Jurkat, Clone E6-1 (cell line): ENCODE results near the gene ABCA1.
"Not testable (repeated sequence)": the region's sequence is repeated elsewhere in the genome, so short reads cannot be mapped to it uniquely, and the experiment has no call there.

Experiments
- DNase-seq: peaks from one replicate; pipeline ENCODE4 v3.0.0-alpha.2; 2011; ENCODE audit warnings: low read depth, low spot score
- H3K4me3 ChIP-seq: 2 replicates; pipeline ENCODE4 v1.5.1; 2011; ENCODE audit warnings: mild to moderate bottlenecking, low read length, control low read depth, moderate library complexity

The ABCA1 gene

GRCh38 chr9:104912606-104913005, 15.3 kb downstream of the ABCA1 start:
- H3K4me3 ChIP-seq, result no peak overlapping the region
- DNase-seq, result no peak

GRCh38 chr9:104911032-104911607, 16.8 kb downstream of the ABCA1 start:
- H3K4me3 ChIP-seq, result no peak overlapping the region
- no peak for DNase-seq

- H3K4me3 ChIP-seq, result no peak overlapping the region
- DNase-seq, result no peak
Observed at GRCh38 chr9:104907278-104907951, 20.5 kb downstream of the ABCA1 start.

- DNase-seq, result no peak
- H3K4me3 ChIP-seq, result no peak overlapping the region
Observed at GRCh38 chr9:104906441-104907277, 21.3 kb downstream of the ABCA1 start.

- no peak overlapping the region for H3K4me3 ChIP-seq
- no peak for DNase-seq
Observed at GRCh38 chr9:104905931-104906330, 22.0 kb downstream of the ABCA1 start.

GRCh38 chr9:104905153-104905901, 22.6 kb downstream of the ABCA1 start:
- H3K4me3 ChIP-seq, result no peak overlapping the region
- no peak for DNase-seq

- H3K4me3 ChIP-seq, result no peak overlapping the region
- DNase-seq, result no peak
Observed at GRCh38 chr9:104903609-104904008, 24.3 kb downstream of the ABCA1 start.

GRCh38 chr9:104900871-104901270, 27.1 kb downstream of the ABCA1 start:
- peak; percentile 7 for DNase-seq

GRCh38 chr9:104900324-104900723, 27.6 kb downstream of the ABCA1 start:
- no peak overlapping the region for H3K4me3 ChIP-seq
- no peak for DNase-seq

More at GRCh38 chr9:104900871-104901270, 27.1 kb downstream of the ABCA1 start:
- H3K4me3 ChIP-seq, result no peak overlapping the region

GRCh38 chr9:104899759-104900247, 28.2 kb downstream of the ABCA1 start:
- H3K4me3 ChIP-seq, result no peak overlapping the region
- DNase-seq, result no peak

- not testable (repeated sequence) for H3K4me3 ChIP-seq, DNase-seq
Observed at GRCh38 chr9:104898376-104898775, 29.6 kb downstream of the ABCA1 start.

- H3K4me3 ChIP-seq, result no peak overlapping the region
- DNase-seq, result no peak
Observed at GRCh38 chr9:104896131-104896530, 31.8 kb downstream of the ABCA1 start.

GRCh38 chr9:104895572-104895971, 32.4 kb downstream of the ABCA1 start:
- H3K4me3 ChIP-seq, result no peak overlapping the region
- no peak for DNase-seq

- H3K4me3 ChIP-seq, result no peak overlapping the region
- no peak for DNase-seq
Observed at GRCh38 chr9:104892701-104893100, 35.3 kb downstream of the ABCA1 start.

GRCh38 chr9:104890433-104890770, 37.6 kb downstream of the ABCA1 start:
- no peak for DNase-seq

GRCh38 chr9:104885818-104886709, 41.9 kb downstream of the ABCA1 start:
- H3K4me3 ChIP-seq, result no peak overlapping the region
- DNase-seq, result no peak

More at GRCh38 chr9:104890433-104890770, 37.6 kb downstream of the ABCA1 start:
- no peak overlapping the region for H3K4me3 ChIP-seq

- H3K4me3 ChIP-seq, result no peak overlapping the region
- DNase-seq, result no peak
Observed at GRCh38 chr9:104883169-104883568, 44.8 kb downstream of the ABCA1 start.

GRCh38 chr9:104882566-104882965, 45.4 kb downstream of the ABCA1 start:
- DNase-seq, result no peak
- H3K4me3 ChIP-seq, result no peak overlapping the region
